Esophagus (tissue), 2 donors: ENCODE data around the gene AFF1. TPM values are rescaled to one million over a fixed set of nuclear protein-coding genes. Genes with fewer than 3 reads are reported as not detected.
"Not testable (repeated sequence)": the region's sequence is repeated elsewhere in the genome, so short reads cannot be mapped to it uniquely, and the experiment has no call there.

Source experiments
- H3K27ac ChIP-seq, 2 donors: one replicate each; pipeline ENCODE4 v1.5.1; 2013; ENCODE audit warnings: low read depth in 2 of 2, mild to moderate bottlenecking in 2 of 2, inconsistent platforms in 1 of 2, low read length in 1 of 2, moderate library complexity in 1 of 2
- H3K27me3 ChIP-seq, 2 donors: one replicate each; pipeline ENCODE4 v1.6.1; 2013; ENCODE audit warnings: low read length in 2 of 2, control low read depth in 1 of 2, mild to moderate bottlenecking in 1 of 2; ENCODE audit not compliant: insufficient read depth in 2 of 2, control insufficient read depth in 1 of 2
- H3K36me3 ChIP-seq, 2 donors: one replicate each; pipeline ENCODE4 v1.6.1; 2013; ENCODE audit warnings: low read length in 1 of 2; ENCODE audit not compliant: control insufficient read depth in 2 of 2, insufficient read depth in 2 of 2
- H3K4me1 ChIP-seq, 2 donors: one replicate each; pipeline ENCODE4 v1.6.1; 2013; ENCODE audit warnings: low read length in 1 of 2; ENCODE audit not compliant: control insufficient read depth in 2 of 2, insufficient read depth in 2 of 2
- H3K4me3 ChIP-seq, 2 donors: one replicate each; pipeline ENCODE4 v1.5.1; 2013; ENCODE audit warnings: low read length in 2 of 2, mild to moderate bottlenecking in 2 of 2, low read depth in 1 of 2, moderate library complexity in 1 of 2
- H3K9me3 ChIP-seq, 2 donors: one replicate each; pipeline ENCODE4 v1.6.1; 2013; ENCODE audit warnings: mild to moderate bottlenecking in 2 of 2, low read depth in 1 of 2, low read length in 1 of 2, moderate library complexity in 1 of 2; ENCODE audit not compliant: control insufficient read depth in 2 of 2, insufficient read depth in 1 of 2
- WGBS, 2 donors: extraction: QIAGEN DNeasy Blood & Tissue Kit; methylation state at CpG; one replicate each; pipeline ENCODE4 v1.1.7; 2013; 5-methylcytosine and 5-hydroxymethylcytosine counted together
- polyA plus RNA-seq, 2 donors: library from polyadenylated mRNA; stranded (reverse); fragments of 200-250 nt; gene quantifications; one replicate each; pipeline ENCODE4 v1.2.3, GENCODE V29; 2013
- donor health status: healthy with polysubstance abuse.
- donor health status: Bipolar disorder and iron deficiency.

Gene AFF1
- polyA plus RNA-seq, 2 donors: 7.5 to 10.4 TPM

GRCh38 chr4:87079967-87080366, 145.2 kb downstream of the AFF1 start:
- no peaks in the 10 kb centered on the region for H3K27me3 ChIP-seq
- no peak overlapping the region for H3K4me3 ChIP-seq
- H3K9me3 ChIP-seq: no peaks in the 10 kb centered on the region
- no peaks in the 10 kb centered on the region for H3K36me3 ChIP-seq
- peaks cover 0 to 3% of the 10 kb centered on the region in 2 donors for H3K4me1 ChIP-seq
- WGBS, 2 donors: 65 to 73% methylated on average over 2 of the region's 2 CpGs
- H3K27ac ChIP-seq: peak overlapping the region; percentile 74 to 84

GRCh38 chr4:87080462-87080861, 145.7 kb downstream of the AFF1 start:
- H3K9me3 ChIP-seq: no peaks in the 10 kb centered on the region
- peak overlapping the region; percentile 55 to 74 for H3K27ac ChIP-seq
- peaks cover 0 to 3% of the 10 kb centered on the region in 2 donors for H3K4me1 ChIP-seq
- H3K36me3 ChIP-seq: no peaks in the 10 kb centered on the region
- WGBS, 2 donors: 51 to 58% methylated on average over 3 of the region's 3 CpGs
- H3K27me3 ChIP-seq: no peaks in the 10 kb centered on the region
- H3K4me3 ChIP-seq: no peak overlapping the region

GRCh38 chr4:87081826-87082225, 147.0 kb downstream of the AFF1 start:
- Histone ChIP-seq H3K4me1 (peaks cover under 1 to 3% of the 10 kb centered on the region in 2 donors), H3K27ac (peak overlapping the region in 1 of 2 donors; percentile 49), H3K27me3 (no peaks in the 10 kb centered on the region), H3K36me3 (peaks cover 0 to 2% of the 10 kb centered on the region in 2 donors), H3K4me3 (no peak overlapping the region), H3K9me3 (no peaks in the 10 kb centered on the region)
- 26 to 42% methylated on average over 5 of the region's 5 CpGs for WGBS, 2 donors

- not testable (repeated sequence) for H3K36me3 ChIP-seq, H3K4me1 ChIP-seq
- 97% methylated on average over 11 of the region's 11 CpGs for WGBS, 2 donors
Measured at GRCh38 chr4:87085732-87086131, 150.9 kb downstream of the AFF1 start.

GRCh38 chr4:87086143-87086805, 151.5 kb downstream of the AFF1 start:
- no peak overlapping the region for H3K4me3 ChIP-seq
- peaks cover 0 to 3% of the 10 kb centered on the region in 2 donors for H3K36me3 ChIP-seq
- H3K27ac ChIP-seq: no peak overlapping the region
- H3K27me3 ChIP-seq: no peaks in the 10 kb centered on the region
- no peaks in the 10 kb centered on the region for H3K9me3 ChIP-seq
- 95% methylated on average over 12 of the region's 12 CpGs for WGBS, 2 donors
- H3K4me1 ChIP-seq: peaks cover 0 to 10% of the 10 kb centered on the region in 2 donors

More at GRCh38 chr4:87085732-87086131, 150.9 kb downstream of the AFF1 start:
- not testable (repeated sequence) for H3K4me3 ChIP-seq, H3K27me3 ChIP-seq, H3K9me3 ChIP-seq, H3K27ac ChIP-seq

- H3K4me1 ChIP-seq: peaks cover 0 to 10% of the 10 kb centered on the region in 2 donors
- no peaks in the 10 kb centered on the region for H3K9me3 ChIP-seq
- H3K27ac ChIP-seq: peak overlapping the region in 1 of 2 donors; percentile 60
- peaks cover 1 to 3% of the 10 kb centered on the region in 2 donors for H3K36me3 ChIP-seq
- no peak overlapping the region for H3K4me3 ChIP-seq
- H3K27me3 ChIP-seq: no peaks in the 10 kb centered on the region
- WGBS, 2 donors: 44 to 55% methylated on average over 1 of the region's 1 CpG
Measured at GRCh38 chr4:87087015-87087414, 152.2 kb downstream of the AFF1 start.

- H3K27ac ChIP-seq: peak overlapping the region in 1 of 2 donors; percentile 57
- peaks cover 2 to 3% of the 10 kb centered on the region in 2 donors for H3K36me3 ChIP-seq
- 41 to 53% methylated on average over 1 of the region's 1 CpG for WGBS, 2 donors
- no peak overlapping the region for H3K4me3 ChIP-seq
- peaks cover 0 to 10% of the 10 kb centered on the region in 2 donors for H3K4me1 ChIP-seq
- H3K9me3 ChIP-seq: no peaks in the 10 kb centered on the region
- no peaks in the 10 kb centered on the region for H3K27me3 ChIP-seq
Measured at GRCh38 chr4:87087420-87087819, 152.6 kb downstream of the AFF1 start.

- Histone ChIP-seq H3K9me3 (no peaks in the 10 kb centered on the region), H3K36me3 (peaks cover 2 to 3% of the 10 kb centered on the region in 2 donors), H3K27me3 (no peaks in the 10 kb centered on the region), H3K4me3 (no peak overlapping the region), H3K4me1 (peaks cover 0 to 10% of the 10 kb centered on the region in 2 donors), H3K27ac (peak overlapping the region; percentile 21 to 60)
- WGBS, 2 donors: 84 to 85% methylated on average over 8 of the region's 8 CpGs
Measured at GRCh38 chr4:87088186-87088585, 153.4 kb downstream of the AFF1 start.

GRCh38 chr4:87089368-87089767, 154.6 kb downstream of the AFF1 start:
- Histone ChIP-seq H3K36me3 (peaks cover 2 to 3% of the 10 kb centered on the region in 2 donors), H3K9me3 (no peaks in the 10 kb centered on the region), H3K27ac (no peak overlapping the region), H3K4me3 (no peak overlapping the region), H3K27me3 (no peaks in the 10 kb centered on the region), H3K4me1 (peaks cover 0 to 10% of the 10 kb centered on the region in 2 donors)
- WGBS, 2 donors: 37 to 45% methylated on average over 3 of the region's 3 CpGs

GRCh38 chr4:87090305-87090704, 155.5 kb downstream of the AFF1 start:
- H3K9me3 ChIP-seq: no peaks in the 10 kb centered on the region
- no peak overlapping the region for H3K27ac ChIP-seq
- no peaks in the 10 kb centered on the region for H3K27me3 ChIP-seq
- no peak overlapping the region for H3K4me3 ChIP-seq
- H3K36me3 ChIP-seq: peaks cover 3 to 4% of the 10 kb centered on the region in 2 donors
- peaks cover 0 to 10% of the 10 kb centered on the region in 2 donors for H3K4me1 ChIP-seq
- WGBS, 2 donors: 93 to 94% methylated on average over 3 of the region's 3 CpGs
